Calu3 (cell line): ENCODE results near the gene NPAS3. TPM values are rescaled to one million over a fixed set of nuclear protein-coding genes. Genes with fewer than 3 reads are reported as not detected.

Source experiments
- BruUV-seq: library from RNA; stranded (reverse); fragments of 400-500 nt; replicated peaks from 2 replicates; lab custom pipeline; 2021; lab: Mats Ljungman, UMichigan
- CTCF ChIA-PET: fragments of 300-600 bp; sonication (Branson Sonifier 250); formaldehyde crosslinking; loops from one replicate; lab custom pipeline; 2022; ENCODE audit warnings: antibody characterized with exemption; lab: Charles Lee
- DNase-seq: peaks from one replicate; pipeline ENCODE4 v3.0.0; 2022
- H3K27ac Mint-ChIP-seq: one replicate; pipeline ENCODE4 v1.8.0; 2022; ENCODE audit warnings: mixed read lengths; ENCODE audit not compliant: unreplicated experiment
- H3K27me3 Mint-ChIP-seq: one replicate; pipeline ENCODE4 v1.8.0; 2022; ENCODE audit warnings: mixed read lengths; ENCODE audit not compliant: unreplicated experiment
- H3K36me3 Mint-ChIP-seq: one replicate; pipeline ENCODE4 v1.8.0; 2022; ENCODE audit warnings: mild to moderate bottlenecking, moderate library complexity, mixed read lengths; ENCODE audit not compliant: insufficient read depth, unreplicated experiment
- H3K4me1 Mint-ChIP-seq: one replicate; pipeline ENCODE4 v1.8.0; 2022; ENCODE audit warnings: mild to moderate bottlenecking, low read depth, mixed read lengths; ENCODE audit not compliant: unreplicated experiment
- H3K4me3 Mint-ChIP-seq: one replicate; pipeline ENCODE4 v1.8.0; 2022; ENCODE audit warnings: mild to moderate bottlenecking, low read depth, moderate library complexity, mixed read lengths; ENCODE audit not compliant: unreplicated experiment
- H3K9me3 Mint-ChIP-seq: one replicate; pipeline ENCODE4 v1.8.0; 2022; ENCODE audit warnings: low read depth, mixed read lengths; ENCODE audit not compliant: unreplicated experiment
- CTCF ChIP-seq: fragments of 200-600 bp; IDR thresholded peaks from one replicate; pipeline ENCODE4 v1.8.0; 2022; ENCODE audit warnings: antibody characterized with exemption; ENCODE audit not compliant: unreplicated experiment
- intact Hi-C: fragments of 100-400 bp; cut with micrococcal nuclease; formaldehyde crosslinking; loops from one replicate; pipeline ENCODE4 v1.10.0; 2022; ENCODE audit not compliant: unreplicated experiment
- total RNA-seq: library from RNA; stranded (reverse); gene quantifications from 2 replicates; pipeline ENCODE4 v1.2.3, GENCODE V29; 2022

NPAS3 gene
- total RNA-seq, 1 experiment from 2014 or later: not detected

GRCh38 chr14:32978691-32979255 is 40.1 kb downstream of the NPAS3 start:
- H3K27ac Mint-ChIP-seq: no peak overlapping the region
- H3K27me3 Mint-ChIP-seq: peaks cover 39% of the 10 kb centered on the region
- no TSS peak for BruUV-seq
- H3K4me1 Mint-ChIP-seq: no peaks in the 10 kb centered on the region
- DNase-seq: no peak
- intact Hi-C loops: no loop called here
- H3K9me3 Mint-ChIP-seq: no peaks in the 10 kb centered on the region
- CTCF ChIA-PET: interaction anchor here (1.2 kb wide), 1 partner anchor 39 kb away, joined by 3 read pairs; no protein-coding TSS in a partner anchor
- TF ChIP-seq CTCF: no peak
- no peak overlapping the region for H3K4me3 Mint-ChIP-seq
- no peaks in the 10 kb centered on the region for H3K36me3 Mint-ChIP-seq

GRCh38 chr14:32980178-32980901 is 41.7 kb downstream of the NPAS3 start:
- CTCF ChIA-PET: no interaction called here
- peaks cover 25% of the 10 kb centered on the region for H3K27me3 Mint-ChIP-seq
- no peak for DNase-seq
- H3K27ac Mint-ChIP-seq: no peak overlapping the region
- no peaks in the 10 kb centered on the region for H3K4me1 Mint-ChIP-seq
- H3K9me3 Mint-ChIP-seq: no peaks in the 10 kb centered on the region
- no TSS peak for BruUV-seq
- H3K4me3 Mint-ChIP-seq: no peak overlapping the region
- intact Hi-C loops: no loop called here
- H3K36me3 Mint-ChIP-seq: no peaks in the 10 kb centered on the region
- no peak for TF ChIP-seq CTCF

GRCh38 chr14:32980902-32981501 is 42.3 kb downstream of the NPAS3 start:
- no peak for TF ChIP-seq CTCF
- intact Hi-C loops: no loop called here
- BruUV-seq: no TSS peak
- H3K4me1 Mint-ChIP-seq: no peaks in the 10 kb centered on the region
- peaks cover 18% of the 10 kb centered on the region for H3K27me3 Mint-ChIP-seq
- no peaks in the 10 kb centered on the region for H3K9me3 Mint-ChIP-seq
- H3K27ac Mint-ChIP-seq: no peak overlapping the region
- no peak overlapping the region for H3K4me3 Mint-ChIP-seq
- no peaks in the 10 kb centered on the region for H3K36me3 Mint-ChIP-seq
- no peak for DNase-seq
- CTCF ChIA-PET: no interaction called here

- no peak for DNase-seq
- no TSS peak for BruUV-seq
- H3K4me3 Mint-ChIP-seq: no peak overlapping the region
- H3K4me1 Mint-ChIP-seq: no peaks in the 10 kb centered on the region
- TF ChIP-seq CTCF: no peak
- intact Hi-C loops: no loop called here
- no peaks in the 10 kb centered on the region for H3K36me3 Mint-ChIP-seq
- H3K27ac Mint-ChIP-seq: no peak overlapping the region
- H3K27me3 Mint-ChIP-seq: peaks cover 11% of the 10 kb centered on the region
- H3K9me3 Mint-ChIP-seq: no peaks in the 10 kb centered on the region
- CTCF ChIA-PET: no interaction called here
These were observed 45.7 kb downstream of the NPAS3 start for GRCh38 chr14:32984241-32984930.
